Measurements from ENCODE around the gene ZFAND4. TPM values are rescaled to one million over a fixed set of nuclear protein-coding genes. Genes with fewer than 3 reads are reported as not detected.

The ZFAND4 gene
- total and polyA plus RNA-seq, 4 donors = 3.2 to 15.7 (median 8.0) TPM

DNA sequence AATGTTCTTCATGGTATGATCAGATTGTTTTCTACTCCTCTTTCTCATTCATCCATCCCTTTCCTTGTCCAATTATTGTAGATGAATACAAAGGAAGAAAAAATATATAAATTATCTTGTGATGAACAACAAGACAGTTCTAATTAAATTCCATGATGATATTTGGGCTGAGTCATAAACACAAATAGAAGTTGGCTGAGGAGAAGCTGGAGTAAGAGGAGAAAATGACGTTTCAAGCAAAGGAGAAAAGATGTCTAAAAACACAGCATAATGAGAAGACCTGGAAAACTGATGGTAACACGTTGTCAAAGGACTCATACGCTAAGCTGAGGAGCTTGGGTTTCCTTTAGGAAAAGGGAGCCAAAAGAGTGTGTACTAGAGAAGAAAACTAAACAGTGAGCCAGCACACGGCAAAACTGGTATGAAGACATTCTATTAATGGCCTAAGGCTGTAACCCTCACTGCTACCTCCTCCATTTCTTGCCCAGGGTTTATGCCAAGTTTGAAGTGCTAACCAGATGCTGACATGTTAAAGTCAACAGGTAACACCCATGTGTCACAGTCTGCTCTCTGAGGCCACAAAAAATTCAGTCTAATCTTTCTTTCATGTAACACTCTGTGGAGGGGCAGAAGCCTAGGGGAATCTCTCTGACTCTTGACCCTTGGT lies 26.1 kb downstream of the ZFAND4 start:
- Histone ChIP-seq H3K9ac (ENCODE audit: low read depth in 1 of 2, low read length in 2 of 2) (no peak overlapping the region), H3K36me3 (ENCODE audit: control insufficient read depth in 4 of 4, insufficient read depth in 3 of 4, low read depth in 1 of 4, low read length in 3 of 4) (peaks cover 2 to 24% (median 11%) of the 10 kb centered on the region in 4 donors), H3K4me1 (ENCODE audit: control insufficient read depth in 4 of 4, insufficient read depth in 4 of 4, low read length in 3 of 4) (peaks cover 0 to 11% (median 9%) of the 10 kb centered on the region in 4 donors), H3K27ac (ENCODE audit: low read depth in 1 of 2, low read length in 2 of 2) (no peak overlapping the region), H3K4me3 (ENCODE audit: low read depth in 1 of 3, low read length in 3 of 3) (no peak overlapping the region), H3K27me3 (ENCODE audit: control insufficient read depth in 4 of 4, insufficient read depth in 4 of 4, low read length in 3 of 4) (no peaks in the 10 kb centered on the region), H3K9me3 (ENCODE audit: control insufficient read depth in 4 of 4, low read length in 3 of 4) (no peaks in the 10 kb centered on the region)
- DNase-seq (ENCODE audit: low spot score) = no peak
- TF ChIP-seq, protein P1, sequence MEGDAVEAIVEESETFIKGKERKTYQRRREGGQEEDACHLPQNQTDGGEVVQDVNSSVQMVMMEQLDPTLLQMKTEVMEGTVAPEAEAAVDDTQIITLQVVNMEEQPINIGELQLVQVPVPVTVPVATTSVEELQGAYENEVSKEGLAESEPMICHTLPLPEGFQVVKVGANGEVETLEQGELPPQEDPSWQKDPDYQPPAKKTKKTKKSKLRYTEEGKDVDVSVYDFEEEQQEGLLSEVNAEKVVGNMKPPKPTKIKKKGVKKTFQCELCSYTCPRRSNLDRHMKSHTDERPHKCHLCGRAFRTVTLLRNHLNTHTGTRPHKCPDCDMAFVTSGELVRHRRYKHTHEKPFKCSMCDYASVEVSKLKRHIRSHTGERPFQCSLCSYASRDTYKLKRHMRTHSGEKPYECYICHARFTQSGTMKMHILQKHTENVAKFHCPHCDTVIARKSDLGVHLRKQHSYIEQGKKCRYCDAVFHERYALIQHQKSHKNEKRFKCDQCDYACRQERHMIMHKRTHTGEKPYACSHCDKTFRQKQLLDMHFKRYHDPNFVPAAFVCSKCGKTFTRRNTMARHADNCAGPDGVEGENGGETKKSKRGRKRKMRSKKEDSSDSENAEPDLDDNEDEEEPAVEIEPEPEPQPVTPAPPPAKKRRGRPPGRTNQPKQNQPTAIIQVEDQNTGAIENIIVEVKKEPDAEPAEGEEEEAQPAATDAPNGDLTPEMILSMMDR (IDR thresholded peaks at IDR 0.05; ENCODE audit: low read depth, low read length, missing input control) = no peak
- 92% methylated on average over 4 of the region's 4 CpGs for WGBS

DNA sequence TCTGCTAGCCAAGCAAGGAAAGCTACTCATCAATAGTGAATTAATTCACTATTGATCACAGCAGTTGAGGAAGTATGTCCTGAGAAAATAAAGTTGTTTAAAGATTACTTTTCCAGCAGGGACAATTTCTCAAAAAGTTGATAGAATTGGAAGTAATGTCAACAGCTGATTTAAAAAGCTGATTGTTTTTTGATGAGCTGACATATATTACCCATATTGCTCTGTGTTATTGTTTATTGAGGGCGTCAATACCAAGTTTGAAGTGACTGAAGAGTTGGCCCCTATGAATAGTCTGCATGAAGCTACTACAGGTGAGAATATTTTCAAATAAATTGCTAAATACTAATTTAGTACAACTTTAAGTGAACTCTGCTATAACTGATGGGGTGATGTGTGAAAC lies 28.0 kb downstream of the ZFAND4 start:
- no peak for DNase-seq (ENCODE audit: low spot score)
- TF ChIP-seq JUND (IDR thresholded peaks at IDR 0.05) (no peak), RXRA (IDR thresholded peaks at IDR 0.05) (no peak), FOXA2 (IDR thresholded peaks at IDR 0.05) (no peak), HNF4G (IDR thresholded peaks at IDR 0.05) (no peak), SP1 (IDR thresholded peaks at IDR 0.05) (no peak)
- TF ChIP-seq, protein P2, sequence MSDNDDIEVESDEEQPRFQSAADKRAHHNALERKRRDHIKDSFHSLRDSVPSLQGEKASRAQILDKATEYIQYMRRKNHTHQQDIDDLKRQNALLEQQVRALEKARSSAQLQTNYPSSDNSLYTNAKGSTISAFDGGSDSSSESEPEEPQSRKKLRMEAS (IDR thresholded peaks at IDR 0.05) = no peak
- TF ChIP-seq, protein P3, sequence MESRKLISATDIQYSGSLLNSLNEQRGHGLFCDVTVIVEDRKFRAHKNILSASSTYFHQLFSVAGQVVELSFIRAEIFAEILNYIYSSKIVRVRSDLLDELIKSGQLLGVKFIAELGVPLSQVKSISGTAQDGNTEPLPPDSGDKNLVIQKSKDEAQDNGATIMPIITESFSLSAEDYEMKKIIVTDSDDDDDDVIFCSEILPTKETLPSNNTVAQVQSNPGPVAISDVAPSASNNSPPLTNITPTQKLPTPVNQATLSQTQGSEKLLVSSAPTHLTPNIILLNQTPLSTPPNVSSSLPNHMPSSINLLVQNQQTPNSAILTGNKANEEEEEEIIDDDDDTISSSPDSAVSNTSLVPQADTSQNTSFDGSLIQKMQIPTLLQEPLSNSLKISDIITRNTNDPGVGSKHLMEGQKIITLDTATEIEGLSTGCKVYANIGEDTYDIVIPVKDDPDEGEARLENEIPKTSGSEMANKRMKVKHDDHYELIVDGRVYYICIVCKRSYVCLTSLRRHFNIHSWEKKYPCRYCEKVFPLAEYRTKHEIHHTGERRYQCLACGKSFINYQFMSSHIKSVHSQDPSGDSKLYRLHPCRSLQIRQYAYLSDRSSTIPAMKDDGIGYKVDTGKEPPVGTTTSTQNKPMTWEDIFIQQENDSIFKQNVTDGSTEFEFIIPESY (IDR thresholded peaks at IDR 0.05) = no peak
- H3K4me3 ChIP-seq (ENCODE audit: low read depth in 1 of 3, low read length in 3 of 3) = no peak overlapping the region
- WGBS = 96% methylated on average over 1 of the region's 1 CpG
- peaks cover 0 to 9% (median 5%) of the 10 kb centered on the region in 4 donors for H3K4me1 ChIP-seq (ENCODE audit: control insufficient read depth in 4 of 4, insufficient read depth in 4 of 4, low read length in 3 of 4)
- no peak overlapping the region for H3K27ac ChIP-seq (ENCODE audit: low read depth in 1 of 2, low read length in 2 of 2)
- H3K36me3 ChIP-seq (ENCODE audit: control insufficient read depth in 4 of 4, insufficient read depth in 3 of 4, low read depth in 1 of 4, low read length in 3 of 4) = peaks cover 2 to 30% (median 16%) of the 10 kb centered on the region in 4 donors
- no peak overlapping the region for H3K9ac ChIP-seq (ENCODE audit: low read depth in 1 of 2, low read length in 2 of 2)
- H3K9me3 ChIP-seq (ENCODE audit: control insufficient read depth in 4 of 4, low read length in 3 of 4) = no peaks in the 10 kb centered on the region
- no peaks in the 10 kb centered on the region for H3K27me3 ChIP-seq (ENCODE audit: control insufficient read depth in 4 of 4, insufficient read depth in 4 of 4, low read length in 3 of 4)

DNA sequence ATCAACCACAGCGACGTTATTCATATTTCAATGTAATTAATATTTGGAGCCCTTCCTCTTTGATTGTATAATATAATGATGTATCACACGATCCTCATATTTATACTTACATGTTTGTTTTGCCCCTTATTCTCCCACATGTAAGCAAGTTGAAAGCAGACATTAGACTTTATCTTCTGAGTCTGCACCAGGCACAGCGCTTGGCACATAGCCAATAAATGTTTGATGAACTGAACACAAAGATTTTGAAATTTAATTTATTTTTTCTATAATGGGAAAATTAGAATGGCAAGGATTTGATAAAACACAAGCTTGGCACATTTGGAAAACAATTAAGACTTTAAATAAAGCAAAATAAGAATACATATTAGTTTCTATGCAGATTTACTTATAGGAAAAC lies 31.6 kb downstream of the ZFAND4 start:
- DNase-seq (ENCODE audit: low spot score) = no peak
- no peak overlapping the region for H3K9ac ChIP-seq (ENCODE audit: low read depth in 1 of 2, low read length in 2 of 2)
- H3K27me3 ChIP-seq (ENCODE audit: control insufficient read depth in 4 of 4, insufficient read depth in 4 of 4, low read length in 3 of 4) = no peaks in the 10 kb centered on the region
- 91% methylated on average over 4 of the region's 4 CpGs for WGBS
- no peak overlapping the region for H3K4me3 ChIP-seq (ENCODE audit: low read depth in 1 of 3, low read length in 3 of 3)
- no peaks in the 10 kb centered on the region for H3K9me3 ChIP-seq (ENCODE audit: control insufficient read depth in 4 of 4, low read length in 3 of 4)
- H3K4me1 ChIP-seq (ENCODE audit: control insufficient read depth in 4 of 4, insufficient read depth in 4 of 4, low read length in 3 of 4) = no peaks in the 10 kb centered on the region
- peaks cover 0 to 19% (median 4%) of the 10 kb centered on the region in 4 donors for H3K36me3 ChIP-seq (ENCODE audit: control insufficient read depth in 4 of 4, insufficient read depth in 3 of 4, low read depth in 1 of 4, low read length in 3 of 4)
- TF ChIP-seq YY1 (IDR thresholded peaks at IDR 0.05) (no peak), FOXA1 (IDR thresholded peaks at IDR 0.05) (no peak), SP1 (IDR thresholded peaks at IDR 0.05) (no peak), HNF4A (conservative IDR thresholded peaks at IDR 0.05) (no peak), JUND (IDR thresholded peaks at IDR 0.05) (no peak), EGR1 (IDR thresholded peaks at IDR 0.05; ENCODE audit: low read depth in 2 of 2) (no peak), GABPA (IDR thresholded peaks at IDR 0.05 in 1 of 2, conservative IDR thresholded peaks at IDR 0.05 in 1 of 2) (no peak), NR2F2 (IDR thresholded peaks at IDR 0.05) (no peak), TAF1 (conservative IDR thresholded peaks at IDR 0.05) (no peak)
- TF ChIP-seq, protein P4, sequence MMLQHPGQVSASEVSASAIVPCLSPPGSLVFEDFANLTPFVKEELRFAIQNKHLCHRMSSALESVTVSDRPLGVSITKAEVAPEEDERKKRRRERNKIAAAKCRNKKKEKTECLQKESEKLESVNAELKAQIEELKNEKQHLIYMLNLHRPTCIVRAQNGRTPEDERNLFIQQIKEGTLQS (IDR thresholded peaks at IDR 0.05) = no peak
- TF ChIP-seq, protein P5, sequence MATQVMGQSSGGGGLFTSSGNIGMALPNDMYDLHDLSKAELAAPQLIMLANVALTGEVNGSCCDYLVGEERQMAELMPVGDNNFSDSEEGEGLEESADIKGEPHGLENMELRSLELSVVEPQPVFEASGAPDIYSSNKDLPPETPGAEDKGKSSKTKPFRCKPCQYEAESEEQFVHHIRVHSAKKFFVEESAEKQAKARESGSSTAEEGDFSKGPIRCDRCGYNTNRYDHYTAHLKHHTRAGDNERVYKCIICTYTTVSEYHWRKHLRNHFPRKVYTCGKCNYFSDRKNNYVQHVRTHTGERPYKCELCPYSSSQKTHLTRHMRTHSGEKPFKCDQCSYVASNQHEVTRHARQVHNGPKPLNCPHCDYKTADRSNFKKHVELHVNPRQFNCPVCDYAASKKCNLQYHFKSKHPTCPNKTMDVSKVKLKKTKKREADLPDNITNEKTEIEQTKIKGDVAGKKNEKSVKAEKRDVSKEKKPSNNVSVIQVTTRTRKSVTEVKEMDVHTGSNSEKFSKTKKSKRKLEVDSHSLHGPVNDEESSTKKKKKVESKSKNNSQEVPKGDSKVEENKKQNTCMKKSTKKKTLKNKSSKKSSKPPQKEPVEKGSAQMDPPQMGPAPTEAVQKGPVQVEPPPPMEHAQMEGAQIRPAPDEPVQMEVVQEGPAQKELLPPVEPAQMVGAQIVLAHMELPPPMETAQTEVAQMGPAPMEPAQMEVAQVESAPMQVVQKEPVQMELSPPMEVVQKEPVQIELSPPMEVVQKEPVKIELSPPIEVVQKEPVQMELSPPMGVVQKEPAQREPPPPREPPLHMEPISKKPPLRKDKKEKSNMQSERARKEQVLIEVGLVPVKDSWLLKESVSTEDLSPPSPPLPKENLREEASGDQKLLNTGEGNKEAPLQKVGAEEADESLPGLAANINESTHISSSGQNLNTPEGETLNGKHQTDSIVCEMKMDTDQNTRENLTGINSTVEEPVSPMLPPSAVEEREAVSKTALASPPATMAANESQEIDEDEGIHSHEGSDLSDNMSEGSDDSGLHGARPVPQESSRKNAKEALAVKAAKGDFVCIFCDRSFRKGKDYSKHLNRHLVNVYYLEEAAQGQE (IDR thresholded peaks at IDR 0.05) = no peak
- TF ChIP-seq, protein P1 (IDR thresholded peaks at IDR 0.05; ENCODE audit: low read depth, low read length, missing input control) = no peak
- no peak overlapping the region for H3K27ac ChIP-seq (ENCODE audit: low read depth in 1 of 2, low read length in 2 of 2)

Data from liver (tissue), 9 donors.